Peyer's patch (tissue), 4 donors: ENCODE results near the gene WDR5.

Experiments
- CTCF ChIP-seq, 6 experiments: fragments of 450-650 bp in 4 of 6; fragments of 200-600 bp in 2 of 6; sonication (generic) in 1 of 6; IDR thresholded peaks; one replicate each; pipeline ENCODE4 v1.5.1; 2017 to 2019; ENCODE audit warnings: antibody characterized with exemption in 6 of 6, mild to moderate bottlenecking in 3 of 6, moderate library complexity in 1 of 6
- POLR2A ChIP-seq, 2 donors: fragments of 450-650 bp; IDR thresholded peaks; one replicate each; pipeline ENCODE4 v1.5.1; 2017; ENCODE audit warnings: antibody characterized with exemption in 2 of 2, mild to moderate bottlenecking in 2 of 2, moderate library complexity in 2 of 2

- TF ChIP-seq CTCF (IDR thresholded peaks at IDR 0.05) (no peak), POLR2A (IDR thresholded peaks at IDR 0.05) (no peak)
Observed at GRCh38 chr9:134173127-134174072, 37.5 kb downstream of the WDR5 start.
